Heart right ventricle (tissue), 16 donors: Measurements from ENCODE around the gene AGPAT4. TPM values are rescaled to one million over a fixed set of nuclear protein-coding genes. Genes with fewer than 3 reads are reported as not detected.
A peak's percentile ranks its signal among the peaks of the same experiment; 100 is the strongest.

Source experiments
- ATAC-seq, 8 donors: fragments of 200-7000 bp; cut with Tn5 transposase; one replicate each; pipeline ENCODE4 v1.9.1; 2020; ENCODE audit warnings: mild to moderate bottlenecking in 8 of 8, moderate library complexity in 8 of 8, moderate number of reproducible peaks in 1 of 8
- DNase-seq, 2 donors: peaks; one replicate each; pipeline ENCODE4 v3.0.0-alpha.2; 2020
- H3K27ac ChIP-seq, 10 donors: fragments of 200-600 bp; sonication (generic) in 2 of 10; one replicate each; pipeline versions ENCODE4 v1.5.0 to v1.8.0; 2020 to 2022; ENCODE audit warnings: mild to moderate bottlenecking in 3 of 10
- H3K27me3 ChIP-seq, 7 donors: fragments of 200-600 bp; one replicate each; pipeline ENCODE4 v1.8.0; 2021 to 2022; ENCODE audit warnings: mild to moderate bottlenecking in 2 of 7
- H3K36me3 ChIP-seq, 9 donors: fragments of 200-600 bp; sonication (generic) in 1 of 9; one replicate each; pipeline versions ENCODE4 v1.5.0 to v1.8.0; 2020 to 2022; ENCODE audit warnings: mild to moderate bottlenecking in 2 of 9
- H3K4me1 ChIP-seq, 9 donors: fragments of 200-600 bp; sonication (generic) in 1 of 9; one replicate each; pipeline versions ENCODE4 v1.5.0 to v1.8.0; 2020 to 2022; ENCODE audit warnings: mild to moderate bottlenecking in 4 of 9
- H3K4me3 ChIP-seq, 10 donors: fragments of 200-600 bp; sonication (generic) in 2 of 10; one replicate each; pipeline versions ENCODE4 v1.5.0 to v1.8.0; 2020 to 2022; ENCODE audit warnings: mild to moderate bottlenecking in 7 of 10, moderate library complexity in 2 of 10
- H3K9me3 ChIP-seq, 11 donors: fragments of 200-600 bp in 10 of 11; sonication (generic) in 2 of 11; one replicate each; pipeline versions ENCODE4 v1.5.0 to v1.8.0; 2013 to 2022; ENCODE audit warnings: mild to moderate bottlenecking in 2 of 11, control low read depth in 1 of 11, moderate library complexity in 1 of 11
- CTCF ChIP-seq, 9 donors: fragments of 200-600 bp; sonication (generic) in 2 of 9; IDR thresholded peaks; one replicate each; pipeline versions ENCODE4 v1.5.0 to v1.8.0; 2021 to 2022; ENCODE audit warnings: antibody characterized with exemption in 9 of 9, mild to moderate bottlenecking in 5 of 9, moderate library complexity in 1 of 9
- WGBS, 2 donors: extraction: QIAGEN DNeasy Blood & Tissue Kit; methylation state at CpG; one replicate each; pipeline ENCODE4 v1.1.7; 2013; ENCODE audit warnings: inconsistent platforms in 1 of 2; 5-methylcytosine and 5-hydroxymethylcytosine counted together
- intact Hi-C, 10 donors: fragments of 100-400 bp; cut with DNase I; formaldehyde crosslinking; loops; one replicate each; pipeline versions ENCODE4 v1.11.1 to v1.14.2; 2022
- polyA plus RNA-seq, 2 donors: library from polyadenylated mRNA; stranded (reverse); fragments of 200-250 nt; gene quantifications; one replicate each; pipeline ENCODE4 v1.2.3, GENCODE V29; 2013
- total RNA-seq, 10 donors: library from RNA; stranded (reverse); fragmentation: NEBNext Ultra II Directional in 3 of 10; extraction: Animal tissue kit (Norgen Biotek cat#: 25700) in 3 of 10; gene quantifications; one replicate each; pipeline versions ENCODE4 v1.2.1 to v1.2.4, GENCODE V29; 2021 to 2023
- donor health status: Arrhythmogenic right ventricular cardiomyopathy.
- donor health status: ischemic (EF 13 %, LVEDD 7.1; RV severe dilation, severe dysfunction).
- donor health status: healthy with polysubstance abuse.
- donor health status: DM: no; HTN: yes; CAD: no.
- donor health status: DM: no; HTN: no; CAD: no.
- donor health status: ischemic (EF 25% LVEDD 6.9; RV normal size, moderate dysfunction).
- donor health status: ischemic (EF 25% LVEDD 5.7; RV mildly dilated, moderate dysfunction).
- donor health status: healthy.
- donor health status: DM: yes; HTN: yes; CAD: no.
- donor health status: Ischemic cardiomyopathy.
- donor health status: ischemic (EF 35%, LVEDD 5.7; RV mildly dilated, moderate dysfunction).
- donor health status: nonischemic (EF 11% LVEDD 7.7; RV severe dilation, severe dysfunction).
- donor health status: DM: yes; HTN: yes; CAD: no.
- donor health status: PGD.
- donor health status: ischemic (EF 29% LVEDD 5.4; RV normal size, mild dysfunction).
- donor health status: nonischemic (EF 23%, LVEDD 6.1; RV moderate dilation, normal function).

Gene AGPAT4
- total and polyA plus RNA-seq, 12 donors = 1.2 to 3.8 (median 1.6) TPM

GRCh38 chr6:161101517-161101916, 172.3 kb downstream of the AGPAT4 start:
- no peaks in the 10 kb centered on the region for H3K9me3 ChIP-seq
- no peak for DNase-seq
- no peaks in the 10 kb centered on the region for H3K4me1 ChIP-seq
- no peak for ATAC-seq
- H3K4me3 ChIP-seq = no peak overlapping the region
- WGBS, 2 donors = 86 to 87% methylated on average over 7 of the region's 7 CpGs
- peaks cover 0 to 100% (median 65%) of the 10 kb centered on the region in 9 donors for H3K36me3 ChIP-seq
- intact Hi-C loops = no loop called here
- H3K27ac ChIP-seq = no peak overlapping the region
- TF ChIP-seq CTCF (IDR thresholded peaks at IDR 0.05) = peak in 3 of 9 donors; percentile 19 to 30 (median 19)
- H3K27me3 ChIP-seq = no peaks in the 10 kb centered on the region

DNA sequence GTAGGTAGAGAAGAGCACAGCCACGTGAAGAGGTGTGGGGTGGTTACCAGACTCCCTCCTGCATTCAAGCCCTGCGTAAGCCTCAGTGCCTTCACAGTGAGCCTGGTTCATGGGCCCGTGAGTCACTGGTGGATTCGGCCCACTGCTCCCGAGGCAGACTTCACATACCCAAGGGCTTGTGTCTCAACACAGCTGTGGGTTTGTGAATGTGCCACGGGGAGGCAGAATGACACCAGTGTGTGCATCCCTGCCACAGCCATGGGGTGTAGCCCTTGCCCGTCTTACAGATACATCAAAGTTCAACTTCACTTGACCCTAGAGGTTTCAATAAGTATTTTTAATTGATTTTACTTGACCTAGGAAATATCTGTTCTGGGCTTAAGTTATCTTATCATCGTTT, 173.8 kb downstream of the AGPAT4 start:
- Histone ChIP-seq H3K27me3 (no peaks in the 10 kb centered on the region), H3K4me1 (no peaks in the 10 kb centered on the region), H3K27ac (no peak overlapping the region), H3K4me3 (no peak overlapping the region), H3K36me3 (peaks cover 0 to 100% (median 55%) of the 10 kb centered on the region in 9 donors), H3K9me3 (no peaks in the 10 kb centered on the region)
- no peak for TF ChIP-seq CTCF (IDR thresholded peaks at IDR 0.05)
- 79 to 83% methylated on average over 8 of the region's 8 CpGs for WGBS, 2 donors
- intact Hi-C loops = no loop called here
- no peak for ATAC-seq
- no peak for DNase-seq

DNA sequence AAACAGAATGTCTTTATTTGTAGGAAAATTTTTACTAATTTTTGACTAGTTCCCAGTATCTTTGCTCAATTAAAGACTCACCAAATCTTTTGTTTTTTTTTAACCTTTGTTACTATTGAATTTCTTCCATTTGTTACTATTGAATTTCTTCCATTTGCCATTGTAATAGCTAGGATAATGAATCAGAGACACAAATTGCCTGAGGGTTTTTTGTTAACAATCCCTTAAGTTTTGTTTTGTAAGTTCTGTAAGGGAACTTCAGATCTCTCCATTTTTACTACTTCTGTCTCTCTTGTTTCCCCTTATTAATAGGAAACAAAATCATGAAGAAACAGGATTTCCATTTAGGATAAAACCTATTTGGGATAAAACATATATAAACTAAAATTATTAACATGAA, 177.9 kb downstream of the AGPAT4 start:
- Histone ChIP-seq H3K36me3 (peaks cover 0 to 100% (median 48%) of the 10 kb centered on the region in 9 donors), H3K27me3 (no peaks in the 10 kb centered on the region), H3K4me3 (no peak overlapping the region), H3K9me3 (no peaks in the 10 kb centered on the region), H3K4me1 (no peaks in the 10 kb centered on the region), H3K27ac (no peak overlapping the region)
- intact Hi-C loops = no loop called here
- DNase-seq = no peak
- ATAC-seq = no peak
- TF ChIP-seq CTCF (IDR thresholded peaks at IDR 0.05) = no peak

GRCh38 chr6:161094955-161095354, 178.9 kb downstream of the AGPAT4 start:
- Histone ChIP-seq H3K9me3 (no peaks in the 10 kb centered on the region), H3K4me3 (no peak overlapping the region), H3K36me3 (peaks cover 0 to 99% (median 51%) of the 10 kb centered on the region in 9 donors), H3K4me1 (no peaks in the 10 kb centered on the region), H3K27ac (no peak overlapping the region), H3K27me3 (no peaks in the 10 kb centered on the region)
- ATAC-seq (no peak), DNase-seq (no peak)
- TF ChIP-seq CTCF (IDR thresholded peaks at IDR 0.05) = no peak
- WGBS, 2 donors = 76 to 84% methylated on average over 5 of the region's 5 CpGs
- intact Hi-C loops = no loop called here
